NT2/D1 (cell line): Measurements from ENCODE around the gene CYB5A.

Experiments
- DNase-seq: peaks from one replicate; pipeline ENCODE4 v3.0.0-alpha.2; 2011; ENCODE audit warnings: low read depth, low spot score
- H3K27me3 ChIP-seq: 2 replicates; pipeline ENCODE4 v1.6.0; 2011; ENCODE audit warnings: mild to moderate bottlenecking; ENCODE audit not compliant: insufficient read length, insufficient read depth
- H3K36me3 ChIP-seq: 2 replicates; pipeline ENCODE4 v1.6.1; 2011; ENCODE audit warnings: mild to moderate bottlenecking, low read length, mixed read lengths; ENCODE audit not compliant: insufficient read depth, insufficient read length
- H3K4me1 ChIP-seq: 2 replicates; pipeline ENCODE4 v1.5.1; 2011; ENCODE audit not compliant: insufficient read depth, insufficient read length
- H3K4me3 ChIP-seq: 2 replicates; pipeline ENCODE4 v1.5.1; 2011; ENCODE audit warnings: low read depth; ENCODE audit not compliant: insufficient read length
- H3K9ac ChIP-seq: 2 replicates; pipeline ENCODE4 v1.6.0; 2011; ENCODE audit warnings: low read depth; ENCODE audit not compliant: insufficient read length
- H3K9me3 ChIP-seq: 2 replicates; pipeline ENCODE4 v1.5.1; 2011; ENCODE audit warnings: mild to moderate bottlenecking, low read length; ENCODE audit not compliant: insufficient read depth
- SUZ12 ChIP-seq: IDR thresholded peaks from 2 replicates; pipeline ENCODE4 v1.6.1; 2011; ENCODE audit not compliant: insufficient read length, insufficient read depth; ENCODE audit errors: extremely low read depth
- YY1 ChIP-seq: IDR thresholded peaks from 2 replicates; pipeline ENCODE4 v1.6.1; 2011; ENCODE audit not compliant: insufficient read length, insufficient read depth
- ZNF274 ChIP-seq: IDR thresholded peaks from 2 replicates; pipeline ENCODE4 v1.6.1; 2011; ENCODE audit warnings: mild to moderate bottlenecking, low read depth, low read length

Gene CYB5A

GRCh38 chr18:74242438-74243096 lies 49.2 kb downstream of the CYB5A start:
- no peak for TF ChIP-seq SUZ12
- no peak for TF ChIP-seq YY1
- no peak for TF ChIP-seq ZNF274
- no peak for DNase-seq
- Histone ChIP-seq H3K4me3 (no peak overlapping the region), H3K27me3 (no peaks in the 10 kb centered on the region), H3K9ac (no peak overlapping the region), H3K4me1 (peaks cover 2% of the 10 kb centered on the region), H3K36me3 (no peaks in the 10 kb centered on the region), H3K9me3 (no peaks in the 10 kb centered on the region)

DNA sequence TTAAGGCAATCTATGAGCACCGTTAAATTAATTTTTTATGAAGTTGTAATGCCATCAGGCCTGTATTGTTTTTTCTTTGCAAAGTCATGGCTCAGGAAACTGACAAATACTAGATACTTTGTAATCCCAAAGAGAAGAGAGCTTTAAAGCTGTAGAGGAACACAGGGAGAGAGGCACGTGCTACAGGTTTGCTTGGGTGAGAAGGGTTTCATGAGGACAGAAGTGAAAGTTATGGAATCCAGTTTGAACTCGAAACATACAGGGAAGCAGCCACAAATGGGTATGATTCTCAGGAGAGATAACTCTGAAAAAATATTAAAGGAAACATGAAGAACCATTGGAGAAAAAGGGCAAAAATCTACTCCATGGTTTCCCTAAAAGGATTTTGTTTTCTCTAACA lies 49.8 kb downstream of the CYB5A start:
- Histone ChIP-seq H3K4me1 (peaks cover 2% of the 10 kb centered on the region), H3K36me3 (no peaks in the 10 kb centered on the region), H3K4me3 (no peak overlapping the region), H3K9ac (no peak overlapping the region), H3K9me3 (no peaks in the 10 kb centered on the region), H3K27me3 (no peaks in the 10 kb centered on the region)
- no peak for DNase-seq
- TF ChIP-seq SUZ12, result no peak
- TF ChIP-seq YY1, result no peak
- TF ChIP-seq ZNF274, result no peak

DNA sequence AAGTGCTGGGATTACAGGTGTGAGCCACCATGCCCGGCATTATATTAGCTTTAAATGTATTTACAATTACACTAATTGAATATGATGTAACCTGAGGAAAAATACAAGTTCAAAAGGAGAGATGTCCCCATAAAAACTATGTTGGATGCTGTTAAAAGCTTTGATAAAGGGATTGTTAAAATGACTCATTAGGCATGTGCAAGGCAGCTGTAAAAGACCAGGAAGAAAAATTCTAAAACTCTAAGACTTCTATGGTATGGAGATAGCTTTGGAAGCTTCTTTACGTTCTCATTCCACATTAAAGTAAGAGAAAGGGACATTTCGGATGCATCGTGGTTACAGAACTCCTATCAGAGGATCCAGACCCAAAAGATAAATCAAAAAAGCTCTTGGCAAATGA lies 50.3 kb downstream of the CYB5A start:
- peaks cover 2% of the 10 kb centered on the region for H3K4me1 ChIP-seq
- TF ChIP-seq SUZ12 (no peak), ZNF274 (no peak), YY1 (no peak)
- no peaks in the 10 kb centered on the region for H3K36me3 ChIP-seq
- H3K9ac ChIP-seq, result no peak overlapping the region
- no peak for DNase-seq
- H3K27me3 ChIP-seq, result no peaks in the 10 kb centered on the region
- no peak overlapping the region for H3K4me3 ChIP-seq
- no peaks in the 10 kb centered on the region for H3K9me3 ChIP-seq

- peaks cover 2% of the 10 kb centered on the region for H3K4me1 ChIP-seq
These were observed 52.2 kb downstream of the CYB5A start for GRCh38 chr18:74239567-74239966.

GRCh38 chr18:74234326-74235171 lies 57.2 kb downstream of the CYB5A start:
- H3K9ac ChIP-seq, result no peak overlapping the region
- H3K4me1 ChIP-seq, result no peaks in the 10 kb centered on the region
- no peak for DNase-seq
- no peaks in the 10 kb centered on the region for H3K27me3 ChIP-seq
- H3K9me3 ChIP-seq, result no peaks in the 10 kb centered on the region
- TF ChIP-seq ZNF274, result no peak
- no peak for TF ChIP-seq SUZ12
- TF ChIP-seq YY1, result no peak
- H3K4me3 ChIP-seq, result no peak overlapping the region
- H3K36me3 ChIP-seq, result no peaks in the 10 kb centered on the region

More at GRCh38 chr18:74239567-74239966, 52.2 kb downstream of the CYB5A start:
- H3K36me3 ChIP-seq, result no peaks in the 10 kb centered on the region
- H3K4me3 ChIP-seq, result no peak overlapping the region
- H3K27me3 ChIP-seq, result no peaks in the 10 kb centered on the region
- DNase-seq, result no peak
- no peaks in the 10 kb centered on the region for H3K9me3 ChIP-seq
- TF ChIP-seq ZNF274 (no peak), SUZ12 (no peak), YY1 (no peak)
- H3K9ac ChIP-seq, result no peak overlapping the region

DNA sequence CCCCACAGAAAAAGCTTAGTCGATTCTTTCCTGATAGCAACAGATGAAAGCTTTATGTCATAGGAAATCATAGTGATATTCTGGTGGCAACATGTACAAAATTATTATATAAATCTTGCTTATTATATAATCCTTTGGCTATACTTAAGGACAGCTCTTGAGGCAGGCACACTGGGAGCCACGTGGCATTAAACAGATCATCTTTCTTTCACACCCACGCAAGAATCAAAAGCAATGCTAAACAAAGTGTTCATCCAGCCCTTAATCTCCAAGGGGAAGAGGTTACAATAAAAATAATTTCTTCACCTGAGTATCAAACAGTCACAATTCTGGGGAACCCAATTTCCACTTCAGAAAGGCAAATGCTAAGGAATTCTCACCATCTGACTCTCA lies 57.8 kb downstream of the CYB5A start:
- H3K9me3 ChIP-seq, result no peaks in the 10 kb centered on the region
- H3K36me3 ChIP-seq, result no peaks in the 10 kb centered on the region
- DNase-seq, result no peak
- H3K4me1 ChIP-seq, result no peaks in the 10 kb centered on the region
- H3K4me3 ChIP-seq, result no peak overlapping the region
- no peaks in the 10 kb centered on the region for H3K27me3 ChIP-seq
- no peak overlapping the region for H3K9ac ChIP-seq
- no peak for TF ChIP-seq ZNF274
- TF ChIP-seq SUZ12, result no peak
- TF ChIP-seq YY1, result no peak

- TF ChIP-seq SUZ12 (no peak), ZNF274 (no peak), YY1 (no peak)
- no peaks in the 10 kb centered on the region for H3K27me3 ChIP-seq
- no peaks in the 10 kb centered on the region for H3K36me3 ChIP-seq
- H3K4me1 ChIP-seq, result no peaks in the 10 kb centered on the region
- H3K4me3 ChIP-seq, result no peak overlapping the region
- H3K9me3 ChIP-seq, result no peaks in the 10 kb centered on the region
- no peak overlapping the region for H3K9ac ChIP-seq
- DNase-seq, result no peak
These were observed 60.6 kb downstream of the CYB5A start for GRCh38 chr18:74230922-74231714.
